ELR (cell line): ENCODE results near the gene MAST4.
"Not testable (repeated sequence)": the region's sequence is repeated elsewhere in the genome, so short reads cannot be mapped to it uniquely, and the experiment has no call there.

Experiments used
- DNase-seq: peaks from one replicate; pipeline ENCODE4 v3.0.0-alpha.2; 2015; ENCODE audit warnings: low read depth

The MAST4 gene

GRCh38 chr5:67163231-67163756 is 567.1 kb downstream of the MAST4 start:
- DNase-seq = no peak

GRCh38 chr5:67163863-67164595 is 567.8 kb downstream of the MAST4 start:
- no peak for DNase-seq

- DNase-seq = no peak
Observed at GRCh38 chr5:67164856-67165525, 568.8 kb downstream of the MAST4 start.

GRCh38 chr5:67165526-67166459 is 569.6 kb downstream of the MAST4 start:
- peak; percentile 29 for DNase-seq

GRCh38 chr5:67166460-67167285 is 570.5 kb downstream of the MAST4 start:
- DNase-seq = no peak

- DNase-seq = no peak
Observed at GRCh38 chr5:67168069-67168468, 571.9 kb downstream of the MAST4 start.

- no peak for DNase-seq
Observed at GRCh38 chr5:67170767-67171166, 574.6 kb downstream of the MAST4 start.

GRCh38 chr5:67173351-67173750 is 577.2 kb downstream of the MAST4 start:
- DNase-seq = not testable (repeated sequence)

GRCh38 chr5:67173959-67174358 is 577.8 kb downstream of the MAST4 start:
- DNase-seq = peak; percentile 3

GRCh38 chr5:67176936-67177335 is 580.7 kb downstream of the MAST4 start:
- DNase-seq = no peak

- peak; percentile 2 for DNase-seq
Observed at GRCh38 chr5:67178085-67178484, 581.9 kb downstream of the MAST4 start.

GRCh38 chr5:67178966-67179365 is 582.8 kb downstream of the MAST4 start:
- no peak for DNase-seq

- DNase-seq = no peak
Observed at GRCh38 chr5:67179697-67180361, 583.6 kb downstream of the MAST4 start.

- DNase-seq = no peak
Observed at GRCh38 chr5:67181648-67182221, 585.5 kb downstream of the MAST4 start.

- DNase-seq = peak; percentile 67
Observed at GRCh38 chr5:67182301-67182790, 586.2 kb downstream of the MAST4 start.

- no peak for DNase-seq
Observed at GRCh38 chr5:67183859-67184258, 587.7 kb downstream of the MAST4 start.

GRCh38 chr5:67187006-67187715 is 591.0 kb downstream of the MAST4 start:
- DNase-seq = no peak

GRCh38 chr5:67188274-67189078 is 592.3 kb downstream of the MAST4 start:
- DNase-seq = no peak

- no peak for DNase-seq
Observed at GRCh38 chr5:67189079-67189354, 592.8 kb downstream of the MAST4 start.
